PC-9 (cell line): ENCODE data around the gene PHF19. TPM values are rescaled to one million over a fixed set of nuclear protein-coding genes. Genes with fewer than 3 reads are reported as not detected.

ENCODE experiments used
- BruUV-seq: library from RNA; stranded (reverse); fragments of 400-500 nt; replicated peaks from 2 replicates; lab custom pipeline; 2021; lab: Mats Ljungman, UMichigan
- CTCF ChIA-PET: fragments of 300-600 bp; sonication (Branson Sonifier 250); formaldehyde crosslinking; loops from one replicate; lab custom pipeline; 2022; ENCODE audit warnings: antibody characterized with exemption; lab: Charles Lee
- POLR2A ChIA-PET: fragments of 300-600 bp; sonication (Branson Sonifier 250); formaldehyde crosslinking; loops from one replicate; lab custom pipeline; 2022; ENCODE audit warnings: antibody characterized with exemption; ENCODE audit not compliant: unreplicated experiment; lab: Charles Lee
- DNase-seq, 2 experiments: peaks; one replicate each; pipeline versions ENCODE4 v3.0.0 to v3.0.0-alpha.2; 2015 to 2022; ENCODE audit warnings: mixed read lengths in 1 of 2
- H2AFZ ChIP-seq: fragments of 200-600 bp; sonication (generic); 2 replicates; pipeline ENCODE4 v1.8.1; 2017; ENCODE audit warnings: antibody characterized with exemption
- H3F3A ChIP-seq: fragments of 200-600 bp; sonication (generic); 2 replicates; pipeline ENCODE4 v1.8.1; 2017; ENCODE audit warnings: antibody characterized with exemption, mild to moderate bottlenecking, low read depth; ENCODE audit not compliant: insufficient read depth
- H3K27ac ChIP-seq: fragments of 200-600 bp; sonication (generic); 2 replicates; pipeline ENCODE4 v1.6.1; 2016; ENCODE audit warnings: mixed run types
- H3K27me3 ChIP-seq: fragments of 200-600 bp; sonication (generic); 2 replicates; pipeline ENCODE4 v1.6.1; 2016; ENCODE audit warnings: low read depth, mixed run types; ENCODE audit not compliant: insufficient read depth
- H3K36me3 ChIP-seq: fragments of 200-600 bp; sonication (generic); 2 replicates; pipeline ENCODE4 v1.6.1; 2016; ENCODE audit warnings: low read depth, mixed run types
- H3K4me1 ChIP-seq: fragments of 200-600 bp; sonication (generic); replicated peaks from 2 replicates; pipeline ENCODE4 v1.6.1; 2016; ENCODE audit warnings: mixed run types; ENCODE audit not compliant: insufficient read depth
- H3K4me2 ChIP-seq: fragments of 200-600 bp; sonication (generic); 2 replicates; pipeline ENCODE4 v1.6.1; 2017; ENCODE audit warnings: mixed run types
- H3K4me3 ChIP-seq: fragments of 200-600 bp; sonication (generic); 2 replicates; pipeline ENCODE4 v1.6.1; 2016; ENCODE audit warnings: mixed run types
- H3K79me2 ChIP-seq: fragments of 200-600 bp; sonication (generic); 2 replicates; pipeline ENCODE4 v1.6.1; 2017; ENCODE audit warnings: low read depth, mixed run types
- H3K9me2 ChIP-seq: fragments of 200-600 bp; sonication (generic); 2 replicates; pipeline ENCODE4 v1.8.1; 2017; ENCODE audit warnings: mild to moderate bottlenecking; ENCODE audit not compliant: insufficient read depth
- H3K9me3 ChIP-seq: fragments of 200-600 bp; sonication (generic); 2 replicates; pipeline ENCODE4 v1.8.1; 2016; ENCODE audit warnings: low read depth; ENCODE audit not compliant: insufficient read depth
- H4K20me1 ChIP-seq: fragments of 200-600 bp; sonication (generic); 2 replicates; pipeline ENCODE4 v1.8.1; 2017; ENCODE audit not compliant: insufficient read depth
- EZH2 ChIP-seq: fragments of 200-600 bp; sonication (generic); IDR thresholded peaks from 2 replicates; pipeline ENCODE4 v1.8.0; 2017; ENCODE audit warnings: antibody characterized with exemption, low read depth
- intact Hi-C: fragments of 100-400 bp; cut with micrococcal nuclease; formaldehyde crosslinking; loops from one replicate; pipeline ENCODE4 v1.10.0; 2022; ENCODE audit not compliant: unreplicated experiment
- total RNA-seq: library from RNA; stranded (reverse); gene quantifications from 2 replicates; pipeline ENCODE4 v1.2.3, GENCODE V29; 2021
- TF ChIP-seq, protein P1 (sequence below): fragments of 200-600 bp; sonication (generic); conservative IDR thresholded peaks from 2 replicates; pipeline ENCODE4 v1.6.1; 2017; ENCODE audit warnings: mixed run types, antibody characterized with exemption, mild to moderate bottlenecking, moderate library complexity

Gene PHF19
- total RNA-seq, 1 experiment from 2014 or later, result 72.9 TPM

DNA sequence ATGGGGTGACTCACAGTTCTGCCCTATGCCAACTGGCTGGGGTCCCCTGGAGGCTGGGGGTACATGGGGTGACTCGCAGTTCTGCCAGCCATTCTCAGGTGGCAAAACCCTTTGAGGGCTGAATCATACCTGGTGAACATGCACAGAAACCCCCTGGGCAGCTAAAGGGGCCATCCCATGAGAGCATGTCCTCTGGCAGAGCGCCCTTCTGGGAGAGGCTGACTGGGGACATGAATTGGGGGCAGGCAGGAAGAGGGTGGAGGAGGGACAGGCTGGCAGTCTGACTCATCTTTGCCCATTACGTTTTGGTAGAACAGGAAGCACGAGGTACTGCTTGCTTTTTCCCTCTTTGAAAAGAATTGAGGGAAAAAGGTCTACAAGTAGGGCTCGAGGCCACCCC, 32.9 kb upstream of the PHF19 start:
- intact Hi-C loops, result no loop called here
- TF ChIP-seq, protein P1, sequence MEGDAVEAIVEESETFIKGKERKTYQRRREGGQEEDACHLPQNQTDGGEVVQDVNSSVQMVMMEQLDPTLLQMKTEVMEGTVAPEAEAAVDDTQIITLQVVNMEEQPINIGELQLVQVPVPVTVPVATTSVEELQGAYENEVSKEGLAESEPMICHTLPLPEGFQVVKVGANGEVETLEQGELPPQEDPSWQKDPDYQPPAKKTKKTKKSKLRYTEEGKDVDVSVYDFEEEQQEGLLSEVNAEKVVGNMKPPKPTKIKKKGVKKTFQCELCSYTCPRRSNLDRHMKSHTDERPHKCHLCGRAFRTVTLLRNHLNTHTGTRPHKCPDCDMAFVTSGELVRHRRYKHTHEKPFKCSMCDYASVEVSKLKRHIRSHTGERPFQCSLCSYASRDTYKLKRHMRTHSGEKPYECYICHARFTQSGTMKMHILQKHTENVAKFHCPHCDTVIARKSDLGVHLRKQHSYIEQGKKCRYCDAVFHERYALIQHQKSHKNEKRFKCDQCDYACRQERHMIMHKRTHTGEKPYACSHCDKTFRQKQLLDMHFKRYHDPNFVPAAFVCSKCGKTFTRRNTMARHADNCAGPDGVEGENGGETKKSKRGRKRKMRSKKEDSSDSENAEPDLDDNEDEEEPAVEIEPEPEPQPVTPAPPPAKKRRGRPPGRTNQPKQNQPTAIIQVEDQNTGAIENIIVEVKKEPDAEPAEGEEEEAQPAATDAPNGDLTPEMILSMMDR, result no peak
- no peak for TF ChIP-seq EZH2
- peak in 1 of 2 experiments; percentile 32 for DNase-seq
- H3K9me2 ChIP-seq, result no peaks in the 10 kb centered on the region
- H3K4me3 ChIP-seq, result no peak overlapping the region
- no peaks in the 10 kb centered on the region for H3F3A ChIP-seq
- H3K4me1 ChIP-seq, result peaks cover 7% of the 10 kb centered on the region
- BruUV-seq, result no TSS peak
- no peaks in the 10 kb centered on the region for H3K9me3 ChIP-seq
- ChIA-PET POLR2A (no interaction called here), CTCF (no interaction called here)
- no peak overlapping the region for H2AFZ ChIP-seq
- no peaks in the 10 kb centered on the region for H3K36me3 ChIP-seq
- no peak overlapping the region for H3K4me2 ChIP-seq
- no peak overlapping the region for H3K27ac ChIP-seq
- no peaks in the 10 kb centered on the region for H3K79me2 ChIP-seq
- H4K20me1 ChIP-seq, result no peaks in the 10 kb centered on the region
- H3K27me3 ChIP-seq, result no peaks in the 10 kb centered on the region

GRCh38 chr9:120905315-120906164, 28.6 kb upstream of the PHF19 start:
- no peak overlapping the region for H3K27ac ChIP-seq
- peaks cover 6% of the 10 kb centered on the region for H3K4me1 ChIP-seq
- DNase-seq, result no peak
- H3K27me3 ChIP-seq, result no peaks in the 10 kb centered on the region
- no peaks in the 10 kb centered on the region for H3K9me2 ChIP-seq
- H3K4me3 ChIP-seq, result no peak overlapping the region
- no peaks in the 10 kb centered on the region for H4K20me1 ChIP-seq
- no peaks in the 10 kb centered on the region for H3K9me3 ChIP-seq
- ChIA-PET POLR2A (no interaction called here), CTCF (no interaction called here)
- H3F3A ChIP-seq, result no peaks in the 10 kb centered on the region
- no peak overlapping the region for H3K4me2 ChIP-seq
- intact Hi-C loops, result no loop called here
- H2AFZ ChIP-seq, result no peak overlapping the region
- BruUV-seq, result no TSS peak
- TF ChIP-seq, protein P1, result no peak
- H3K79me2 ChIP-seq, result no peaks in the 10 kb centered on the region
- no peaks in the 10 kb centered on the region for H3K36me3 ChIP-seq

- no peaks in the 10 kb centered on the region for H4K20me1 ChIP-seq
- H3K9me2 ChIP-seq, result no peaks in the 10 kb centered on the region
- no peak overlapping the region for H2AFZ ChIP-seq
- TF ChIP-seq, protein P1, result no peak
- TF ChIP-seq EZH2, result no peak
- BruUV-seq, result no TSS peak
- no peaks in the 10 kb centered on the region for H3K79me2 ChIP-seq
- H3K27me3 ChIP-seq, result no peaks in the 10 kb centered on the region
- no peaks in the 10 kb centered on the region; the same call in 1 of the 2 replicates for H3K4me1 ChIP-seq
- H3K9me3 ChIP-seq, result no peaks in the 10 kb centered on the region
- intact Hi-C loops, result no loop called here
- ChIA-PET POLR2A (no interaction called here), CTCF (no interaction called here)
- H3F3A ChIP-seq, result no peaks in the 10 kb centered on the region
- H3K27ac ChIP-seq, result no peak overlapping the region
- no peaks in the 10 kb centered on the region for H3K36me3 ChIP-seq
- no peak for DNase-seq
- no peak overlapping the region for H3K4me2 ChIP-seq
- no peak overlapping the region for H3K4me3 ChIP-seq
Observed at GRCh38 chr9:120904978-120905301, 28.0 kb upstream of the PHF19 start.
